H7 (cell line): Measurements from ENCODE around the gene STARD3. TPM values are rescaled to one million over a fixed set of nuclear protein-coding genes. Genes with fewer than 3 reads are reported as not detected.

Source experiments
- DNase-seq: peaks from one replicate; pipeline ENCODE4 v3.0.0; 2012
- H3K27me3 ChIP-seq: 2 replicates; pipeline ENCODE4 v1.6.0; 2011; ENCODE audit warnings: mild to moderate bottlenecking, low read length; ENCODE audit not compliant: control insufficient read depth, insufficient read depth
- H3K36me3 ChIP-seq: replicated peaks from 2 replicates; pipeline ENCODE4 v1.5.1; 2011; ENCODE audit warnings: low read length; ENCODE audit not compliant: control insufficient read depth, insufficient read depth
- H3K4me3 ChIP-seq: 2 replicates; pipeline ENCODE4 v1.5.1; 2011; ENCODE audit warnings: low read depth, mild to moderate bottlenecking, control low read depth, low read length, moderate library complexity; ENCODE audit not compliant: insufficient read depth
- total RNA-seq: library from RNA; depleted of rRNA; stranded (reverse); fragments of >200 nt; shearing (Covaris generic); gene quantifications from 2 replicates; pipeline ENCODE4 v1.2.3, GENCODE V29; 2014

Gene STARD3
- total RNA-seq, 1 experiment from 2014 or later = 55.6 TPM

GRCh38 chr17:39633570-39634183 lies 3.3 kb upstream of the STARD3 start:
- no peaks in the 10 kb centered on the region for H3K36me3 ChIP-seq
- peaks cover 3% of the 10 kb centered on the region; the same call in 1 of the 2 replicates for H3K27me3 ChIP-seq
- H3K4me3 ChIP-seq = no peak overlapping the region
- no peak for DNase-seq

- Histone ChIP-seq H3K27me3 (no peaks in the 10 kb centered on the region; the same call in 1 of the 2 replicates), H3K36me3 (no peaks in the 10 kb centered on the region), H3K4me3 (no peak overlapping the region)
- peak; percentile 80 for DNase-seq
Observed at GRCh38 chr17:39634384-39634871, 2.5 kb upstream of the STARD3 start.

- Histone ChIP-seq H3K27me3 (no peaks in the 10 kb centered on the region), H3K36me3 (no peaks in the 10 kb centered on the region), H3K4me3 (no peak overlapping the region)
- DNase-seq = peak; percentile 58
Observed at GRCh38 chr17:39635614-39636176, 1.2 kb upstream of the STARD3 start.

GRCh38 chr17:39636587-39636926 lies 387 bp upstream of the STARD3 start:
- peak overlapping the region; percentile 13; the same call in 1 of the 2 replicates for H3K4me3 ChIP-seq
- DNase-seq = no peak
- no peaks in the 10 kb centered on the region for H3K27me3 ChIP-seq
- no peaks in the 10 kb centered on the region for H3K36me3 ChIP-seq

- no peaks in the 10 kb centered on the region for H3K36me3 ChIP-seq
- no peaks in the 10 kb centered on the region for H3K27me3 ChIP-seq
- no peak overlapping the region for H3K4me3 ChIP-seq
- DNase-seq = no peak
Observed at GRCh38 chr17:39638317-39638716, 1.4 kb downstream of the STARD3 start.

GRCh38 chr17:39639043-39639442 lies 2.1 kb downstream of the STARD3 start:
- H3K36me3 ChIP-seq = no peaks in the 10 kb centered on the region
- H3K27me3 ChIP-seq = no peaks in the 10 kb centered on the region
- DNase-seq = no peak
- H3K4me3 ChIP-seq = no peak overlapping the region

GRCh38 chr17:39639566-39640458 lies 2.9 kb downstream of the STARD3 start:
- DNase-seq = no peak
- Histone ChIP-seq H3K27me3 (no peaks in the 10 kb centered on the region), H3K4me3 (no peak overlapping the region), H3K36me3 (no peaks in the 10 kb centered on the region)

GRCh38 chr17:39640591-39641031 lies 3.7 kb downstream of the STARD3 start:
- Histone ChIP-seq H3K36me3 (no peaks in the 10 kb centered on the region), H3K27me3 (no peaks in the 10 kb centered on the region), H3K4me3 (no peak overlapping the region)
- no peak for DNase-seq

GRCh38 chr17:39641097-39641496 lies 4.2 kb downstream of the STARD3 start:
- no peaks in the 10 kb centered on the region for H3K36me3 ChIP-seq
- H3K4me3 ChIP-seq = no peak overlapping the region
- no peak for DNase-seq
- H3K27me3 ChIP-seq = no peaks in the 10 kb centered on the region

- Histone ChIP-seq H3K36me3 (no peaks in the 10 kb centered on the region), H3K27me3 (no peaks in the 10 kb centered on the region), H3K4me3 (no peak overlapping the region)
- DNase-seq = no peak
Observed at GRCh38 chr17:39641883-39642282, 4.9 kb downstream of the STARD3 start.

- Histone ChIP-seq H3K4me3 (no peak overlapping the region), H3K36me3 (no peaks in the 10 kb centered on the region), H3K27me3 (no peaks in the 10 kb centered on the region)
- DNase-seq = no peak
Observed at GRCh38 chr17:39642291-39643074, 5.5 kb downstream of the STARD3 start.

GRCh38 chr17:39643271-39643670 lies 6.3 kb downstream of the STARD3 start:
- Histone ChIP-seq H3K4me3 (no peak overlapping the region), H3K27me3 (no peaks in the 10 kb centered on the region), H3K36me3 (no peaks in the 10 kb centered on the region)
- no peak for DNase-seq

GRCh38 chr17:39647256-39647655 lies 10.3 kb downstream of the STARD3 start:
- no peaks in the 10 kb centered on the region; the same call in 1 of the 2 replicates for H3K36me3 ChIP-seq
- H3K4me3 ChIP-seq = no peak overlapping the region
- H3K27me3 ChIP-seq = no peaks in the 10 kb centered on the region
- DNase-seq = no peak

GRCh38 chr17:39648616-39649366 lies 11.8 kb downstream of the STARD3 start:
- no peak overlapping the region for H3K4me3 ChIP-seq
- no peaks in the 10 kb centered on the region; the same call in 1 of the 2 replicates for H3K36me3 ChIP-seq
- no peak for DNase-seq
- no peaks in the 10 kb centered on the region for H3K27me3 ChIP-seq
